ENCODE results near the gene HTT.

Gene HTT

DNA sequence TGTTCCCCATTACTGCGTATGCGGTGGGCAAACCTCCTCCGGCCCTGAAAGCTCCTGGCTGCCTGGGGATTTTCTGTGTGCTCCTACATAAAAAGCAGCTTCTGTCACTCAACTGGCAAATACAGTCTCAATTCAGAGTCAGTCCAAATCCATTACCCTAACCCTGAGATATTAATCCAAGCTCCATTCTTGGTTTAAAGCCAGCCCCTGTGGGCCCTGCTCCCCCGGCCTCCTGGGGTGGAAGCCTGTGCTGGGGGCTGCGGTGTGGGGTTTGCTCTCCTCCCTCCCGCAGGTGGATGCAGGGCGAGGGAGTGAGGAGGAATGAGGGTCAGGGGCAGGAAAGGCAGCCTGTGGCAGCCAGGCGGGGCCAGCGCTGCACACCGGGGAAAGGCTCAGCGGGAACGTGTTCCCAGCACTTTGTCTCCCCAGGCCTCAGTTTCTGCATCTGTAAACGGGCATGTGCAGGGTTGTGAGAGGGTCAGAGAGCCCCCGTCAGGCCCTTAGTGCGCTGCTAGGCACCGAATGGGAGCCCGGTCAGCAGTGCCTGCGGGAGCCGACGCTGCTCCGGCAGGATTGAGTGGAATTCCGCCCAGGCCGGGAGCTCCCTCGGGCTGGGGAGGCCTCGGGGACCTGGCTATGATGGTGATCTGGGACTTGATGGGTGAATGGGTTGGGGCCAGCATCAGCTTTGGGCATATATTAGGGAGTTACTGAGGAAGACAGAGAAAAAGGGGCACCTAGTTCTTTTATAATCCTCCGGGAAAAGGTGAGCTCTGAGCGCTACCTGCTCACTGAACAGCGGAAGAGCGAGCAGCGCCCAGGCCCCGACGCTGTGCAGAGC, 212.1 kb downstream of the HTT start:
- no peak for DNase-seq (ENCODE audit: low read depth, low spot score)
- Histone ChIP-seq H3K9ac (ENCODE audit: insufficient read length) (no peak overlapping the region), H3K27ac (no peak overlapping the region)

DNA sequence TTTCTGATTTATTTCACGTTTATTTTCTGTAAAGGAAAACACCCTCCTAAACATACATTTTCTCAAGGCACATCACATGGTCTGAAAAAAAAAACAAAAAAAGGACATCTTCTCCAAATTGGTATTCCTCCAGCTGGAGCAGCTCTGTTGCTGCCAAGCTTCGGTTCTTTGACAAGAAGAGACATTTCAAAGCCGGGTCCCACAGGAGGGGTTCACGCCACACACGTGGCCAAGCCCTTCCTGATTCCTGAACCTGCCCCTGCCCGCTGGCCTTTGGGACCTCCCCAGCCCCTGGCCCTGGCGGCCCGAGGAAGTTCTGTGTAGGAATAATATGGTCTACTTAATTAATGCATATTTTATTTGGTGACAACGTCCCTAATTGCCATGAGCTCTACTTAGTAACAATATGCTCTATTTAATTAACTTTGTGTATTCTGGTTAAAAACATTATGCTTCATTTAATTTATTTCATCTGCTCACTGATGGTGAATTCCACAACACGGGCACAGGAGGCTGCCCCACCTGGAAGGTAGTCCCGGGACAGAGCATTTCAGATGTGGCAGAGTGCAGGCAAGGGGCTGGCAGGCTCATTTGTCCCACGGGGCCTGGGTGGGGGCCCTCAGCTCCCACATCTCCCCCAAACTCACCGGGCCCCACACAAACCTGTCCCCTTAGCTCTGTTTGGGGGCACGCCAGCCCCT, 212.9 kb downstream of the HTT start:
- Histone ChIP-seq H3K4me3 (no peak overlapping the region), H3K9me3 (ENCODE audit: low read depth, low read length) (no peaks in the 10 kb centered on the region), H3K36me3 (ENCODE audit: insufficient read depth, low read length) (no peaks in the 10 kb centered on the region), H3K9ac (ENCODE audit: insufficient read length) (no peak overlapping the region), H3K27ac (no peak overlapping the region)
- no peak for DNase-seq (ENCODE audit: low read depth, low spot score)
- TF ChIP-seq EZH2 (IDR thresholded peaks at IDR 0.05) (no peak), POLR2AphosphoS5 (IDR thresholded peaks at IDR 0.05; ENCODE audit: borderline replicate concordance, low read depth, low read length) (no peak)

More for the DNA sequence above, 212.1 kb downstream of the HTT start:
- TF ChIP-seq POLR2AphosphoS5 (IDR thresholded peaks at IDR 0.05; ENCODE audit: borderline replicate concordance, low read depth, low read length) (no peak), FOXP2 (optimal IDR thresholded peaks at IDR 0.05; ENCODE audit: control extremely low read depth, extremely low read length, insufficient read depth) (no peak), EZH2 (IDR thresholded peaks at IDR 0.05) (no peak)
- Histone ChIP-seq H3K9me3 (ENCODE audit: low read depth, low read length) (no peaks in the 10 kb centered on the region), H3K4me3 (no peak overlapping the region), H3K36me3 (ENCODE audit: insufficient read depth, low read length) (no peaks in the 10 kb centered on the region)

DNA sequence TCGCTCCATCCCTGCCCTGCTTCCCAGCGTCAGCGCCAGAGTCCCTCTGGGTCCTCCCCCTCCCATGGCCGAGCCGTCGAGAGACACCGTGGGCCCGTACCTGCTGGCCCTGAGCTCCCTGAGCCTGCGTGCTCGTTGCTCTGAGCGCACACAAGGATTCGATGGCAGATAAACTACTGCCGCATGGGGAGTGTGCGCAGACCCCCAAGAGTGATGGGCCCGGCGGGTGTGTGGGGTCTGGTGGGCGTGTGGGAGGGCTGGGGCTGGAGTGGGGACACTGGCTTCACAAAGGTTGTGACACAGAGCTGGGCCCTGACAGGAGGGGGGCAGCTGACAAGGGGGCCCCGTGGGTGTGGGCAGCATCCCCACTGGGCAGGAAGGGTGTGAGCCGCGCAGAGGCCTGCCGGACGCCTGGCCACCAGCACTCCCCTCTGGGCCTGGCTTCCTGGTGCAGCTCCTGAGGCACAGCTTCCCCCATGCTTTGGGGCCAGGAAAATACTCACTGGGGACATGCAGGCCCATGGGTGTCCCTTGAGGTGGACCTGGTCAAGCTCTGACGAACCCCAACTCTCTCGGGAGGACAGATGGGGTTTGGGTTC, 213.6 kb downstream of the HTT start:
- no peaks in the 10 kb centered on the region for H3K36me3 ChIP-seq (ENCODE audit: insufficient read depth, low read length)
- H3K9ac ChIP-seq (ENCODE audit: insufficient read length) = no peak overlapping the region
- DNase-seq (ENCODE audit: low read depth, low spot score) = no peak
- TF ChIP-seq FOXP2 (optimal IDR thresholded peaks at IDR 0.05; ENCODE audit: control extremely low read depth, extremely low read length, insufficient read depth) (no peak), EZH2 (IDR thresholded peaks at IDR 0.05) (no peak), POLR2AphosphoS5 (IDR thresholded peaks at IDR 0.05; ENCODE audit: borderline replicate concordance, low read depth, low read length) (no peak)
- H3K27ac ChIP-seq = no peak overlapping the region
- no peaks in the 10 kb centered on the region for H3K9me3 ChIP-seq (ENCODE audit: low read depth, low read length)
- H3K4me3 ChIP-seq = no peak overlapping the region

DNA sequence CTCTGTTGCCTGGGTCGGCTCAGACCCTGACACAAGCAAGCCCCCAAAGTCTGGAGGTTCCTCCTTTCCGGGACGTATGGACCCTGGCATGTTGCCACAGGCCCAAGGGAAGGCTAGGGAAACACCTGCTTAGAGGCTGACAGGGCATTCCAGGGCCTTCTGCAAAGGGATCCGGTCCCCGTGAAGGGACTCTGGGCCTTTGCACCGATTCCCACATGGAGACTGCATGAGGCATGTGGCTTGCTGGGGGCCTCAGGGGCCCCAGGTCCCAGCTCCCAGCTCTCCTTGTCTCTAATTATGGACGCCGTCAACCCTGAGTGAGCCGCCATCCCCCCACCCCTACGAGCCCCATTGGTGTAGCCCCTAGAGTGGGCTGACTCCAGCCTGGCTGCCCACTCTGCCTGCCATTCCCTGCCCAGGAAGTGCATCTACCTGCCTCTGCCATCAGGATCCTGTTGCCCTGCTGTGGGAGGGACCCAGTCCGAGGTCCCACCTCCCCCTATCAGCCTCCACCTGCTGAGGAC, 214.2 kb downstream of the HTT start:
- Histone ChIP-seq H3K27ac (no peak overlapping the region), H3K9ac (ENCODE audit: insufficient read length) (no peak overlapping the region), H3K9me3 (ENCODE audit: low read depth, low read length) (no peaks in the 10 kb centered on the region)

DNA sequence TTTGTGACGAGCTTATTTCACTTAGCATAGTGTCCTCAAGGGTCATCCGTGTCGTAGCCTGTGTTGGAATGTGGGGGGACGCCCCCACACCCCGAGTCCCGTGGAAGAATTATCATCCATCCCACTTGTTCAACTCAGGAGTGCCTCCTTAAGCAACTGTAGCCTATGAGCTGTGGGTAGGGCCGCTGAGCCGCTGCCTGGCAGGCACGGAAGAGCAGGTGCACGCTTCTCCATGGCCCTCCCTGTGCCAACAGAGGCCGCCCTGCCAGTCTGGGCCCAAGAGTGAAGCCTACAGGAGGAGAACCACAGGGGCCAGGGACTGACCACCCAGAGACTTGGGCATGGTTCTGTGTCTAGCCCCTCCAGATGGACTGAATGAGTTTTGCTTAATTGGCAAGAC, 216.0 kb downstream of the HTT start:
- no peak for TF ChIP-seq POLR2AphosphoS5 (IDR thresholded peaks at IDR 0.05; ENCODE audit: borderline replicate concordance, low read depth, low read length)
- no peak for TF ChIP-seq EZH2 (IDR thresholded peaks at IDR 0.05)
- DNase-seq (ENCODE audit: low read depth, low spot score) = no peak
- H3K36me3 ChIP-seq (ENCODE audit: insufficient read depth, low read length) = no peaks in the 10 kb centered on the region
- H3K9ac ChIP-seq (ENCODE audit: insufficient read length) = no peak overlapping the region
- H3K9me3 ChIP-seq (ENCODE audit: low read depth, low read length) = no peaks in the 10 kb centered on the region
- H3K27ac ChIP-seq = no peak overlapping the region
- H3K4me3 ChIP-seq = no peak overlapping the region

More for the DNA sequence above, 214.2 kb downstream of the HTT start:
- TF ChIP-seq FOXP2 (optimal IDR thresholded peaks at IDR 0.05; ENCODE audit: control extremely low read depth, extremely low read length, insufficient read depth) (no peak), EZH2 (IDR thresholded peaks at IDR 0.05) (no peak), POLR2AphosphoS5 (IDR thresholded peaks at IDR 0.05; ENCODE audit: borderline replicate concordance, low read depth, low read length) (no peak)
- Histone ChIP-seq H3K4me3 (no peak overlapping the region), H3K36me3 (ENCODE audit: insufficient read depth, low read length) (no peaks in the 10 kb centered on the region)
- no peak for DNase-seq (ENCODE audit: low read depth, low spot score)

DNA sequence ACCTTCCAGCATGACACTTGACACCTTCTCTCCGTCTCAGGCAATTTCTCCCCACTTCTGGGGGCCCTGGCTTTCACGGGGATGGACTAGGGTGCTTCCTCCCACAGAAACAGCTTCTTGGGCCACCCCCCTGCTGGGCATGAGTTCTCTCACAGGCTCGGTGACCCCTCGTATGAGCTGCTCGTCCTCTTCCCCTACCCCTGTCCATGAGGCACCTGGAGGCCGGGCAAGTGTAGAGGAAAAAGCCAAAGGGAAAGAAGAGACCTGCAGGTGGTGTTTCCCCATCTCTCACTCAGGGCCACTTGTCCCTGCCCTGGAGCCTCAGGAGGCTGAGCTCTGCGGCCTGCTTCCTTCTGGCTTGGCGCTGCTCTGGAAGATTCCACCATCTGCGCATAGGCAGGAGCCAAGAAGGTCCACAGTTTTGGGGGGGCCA, 216.4 kb downstream of the HTT start:
- Histone ChIP-seq H3K27ac (no peak overlapping the region), H3K4me3 (no peak overlapping the region), H3K9ac (ENCODE audit: insufficient read length) (no peak overlapping the region), H3K9me3 (ENCODE audit: low read depth, low read length) (no peaks in the 10 kb centered on the region), H3K36me3 (ENCODE audit: insufficient read depth, low read length) (no peaks in the 10 kb centered on the region)
- TF ChIP-seq POLR2AphosphoS5 (IDR thresholded peaks at IDR 0.05; ENCODE audit: borderline replicate concordance, low read depth, low read length) (no peak), FOXP2 (optimal IDR thresholded peaks at IDR 0.05; ENCODE audit: control extremely low read depth, extremely low read length, insufficient read depth) (no peak), EZH2 (IDR thresholded peaks at IDR 0.05) (no peak)
- no peak for DNase-seq (ENCODE audit: low read depth, low spot score)

DNA sequence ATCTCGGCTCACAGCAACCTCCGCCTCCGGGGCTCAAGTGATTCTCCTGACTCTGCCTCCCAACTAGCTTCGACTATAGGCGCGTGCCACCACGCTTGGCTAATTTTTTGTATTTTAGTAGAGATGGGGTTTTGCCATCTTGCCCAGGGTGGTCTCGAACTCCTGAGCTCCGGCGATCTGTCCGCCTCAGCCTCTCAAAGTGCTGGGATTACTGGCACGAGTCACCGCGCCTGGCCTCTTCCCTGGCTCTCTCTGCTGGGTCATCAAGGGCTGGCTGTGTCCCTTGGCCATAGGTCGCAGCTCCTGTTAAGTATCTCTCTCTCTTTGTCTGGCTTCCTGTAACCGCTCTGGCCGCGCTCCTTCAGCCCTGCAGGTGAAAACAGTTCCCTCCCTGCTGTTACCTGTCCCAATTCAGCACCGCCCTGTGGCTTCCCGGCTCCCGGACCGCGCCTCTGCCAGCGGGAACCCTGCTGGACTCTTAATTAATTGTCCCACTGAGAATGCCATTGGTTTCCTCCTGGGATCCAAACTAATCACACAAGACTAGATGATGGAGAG, 217.0 kb downstream of the HTT start:
- TF ChIP-seq EZH2 (IDR thresholded peaks at IDR 0.05) (no peak), FOXP2 (optimal IDR thresholded peaks at IDR 0.05; ENCODE audit: control extremely low read depth, extremely low read length, insufficient read depth) (no peak), POLR2AphosphoS5 (IDR thresholded peaks at IDR 0.05; ENCODE audit: borderline replicate concordance, low read depth, low read length) (no peak)
- Histone ChIP-seq H3K27ac (no peak overlapping the region), H3K9ac (ENCODE audit: insufficient read length) (peak overlapping the region; percentile 79), H3K36me3 (ENCODE audit: insufficient read depth, low read length) (no peaks in the 10 kb centered on the region), H3K9me3 (ENCODE audit: low read depth, low read length) (no peaks in the 10 kb centered on the region), H3K4me3 (peak overlapping the region; percentile 95)
- DNase-seq (ENCODE audit: low read depth, low spot score) = no peak
